ENCODE measurements around the gene MYO10.
"Not testable (repeated sequence)": the region's sequence is repeated elsewhere in the genome, so short reads cannot be mapped to it uniquely, and the experiment has no call there.

Gene MYO10

DNA sequence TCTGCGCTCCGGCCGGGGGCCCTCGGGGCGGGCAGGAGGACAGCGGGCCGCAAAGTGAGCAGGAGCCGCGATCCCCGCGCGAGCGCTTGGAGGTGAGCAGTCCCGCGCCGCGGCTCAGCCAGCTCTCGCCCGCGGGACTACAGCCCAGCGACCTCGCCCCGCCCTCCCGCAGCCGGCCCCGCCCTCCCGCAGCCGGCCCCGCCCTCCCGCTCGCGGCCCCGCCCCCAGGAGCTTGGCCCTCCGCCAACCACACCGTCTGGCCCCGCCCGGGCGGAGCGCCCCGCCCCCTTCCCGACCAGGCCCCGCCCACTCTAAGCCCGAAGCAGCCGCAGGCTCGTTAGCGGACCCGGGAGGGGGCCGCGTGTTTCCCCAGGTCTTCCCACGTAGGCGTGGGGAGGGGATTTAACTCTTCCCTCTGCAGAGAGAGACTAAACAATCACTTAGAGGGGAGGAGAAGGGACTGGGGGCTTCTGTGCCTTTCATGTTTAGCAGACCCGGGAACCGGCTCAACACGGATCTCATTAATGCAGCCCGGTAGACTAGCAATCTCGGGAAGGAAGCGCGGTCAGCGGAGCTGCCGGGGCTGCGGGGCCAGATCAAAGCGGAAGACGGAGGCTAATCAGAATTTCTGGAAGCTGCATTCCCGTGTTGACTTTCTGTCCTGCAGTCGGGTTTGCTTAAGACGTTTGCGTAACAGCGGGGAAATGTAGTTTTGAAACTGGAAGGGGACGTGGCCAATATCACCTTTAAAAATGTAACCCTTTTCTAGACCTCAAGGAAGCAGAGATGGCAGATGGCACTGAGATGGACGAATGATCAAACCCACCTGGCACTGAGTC lies at the start of gene MYO10:
MYO10 (minus strand) TSS at position 139 of the 839 bp plus-strand sequence. CDS start 480 bp downstream, outside the sequence.
- TF ChIP-seq, protein P1, sequence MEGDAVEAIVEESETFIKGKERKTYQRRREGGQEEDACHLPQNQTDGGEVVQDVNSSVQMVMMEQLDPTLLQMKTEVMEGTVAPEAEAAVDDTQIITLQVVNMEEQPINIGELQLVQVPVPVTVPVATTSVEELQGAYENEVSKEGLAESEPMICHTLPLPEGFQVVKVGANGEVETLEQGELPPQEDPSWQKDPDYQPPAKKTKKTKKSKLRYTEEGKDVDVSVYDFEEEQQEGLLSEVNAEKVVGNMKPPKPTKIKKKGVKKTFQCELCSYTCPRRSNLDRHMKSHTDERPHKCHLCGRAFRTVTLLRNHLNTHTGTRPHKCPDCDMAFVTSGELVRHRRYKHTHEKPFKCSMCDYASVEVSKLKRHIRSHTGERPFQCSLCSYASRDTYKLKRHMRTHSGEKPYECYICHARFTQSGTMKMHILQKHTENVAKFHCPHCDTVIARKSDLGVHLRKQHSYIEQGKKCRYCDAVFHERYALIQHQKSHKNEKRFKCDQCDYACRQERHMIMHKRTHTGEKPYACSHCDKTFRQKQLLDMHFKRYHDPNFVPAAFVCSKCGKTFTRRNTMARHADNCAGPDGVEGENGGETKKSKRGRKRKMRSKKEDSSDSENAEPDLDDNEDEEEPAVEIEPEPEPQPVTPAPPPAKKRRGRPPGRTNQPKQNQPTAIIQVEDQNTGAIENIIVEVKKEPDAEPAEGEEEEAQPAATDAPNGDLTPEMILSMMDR (IDR thresholded peaks at IDR 0.05; ENCODE audit: insufficient read depth, missing control alignments) = no peak
- no peak for FAIRE-seq
- peak; percentile 62 for DNase-seq (ENCODE audit: insufficient read length, low spot score)

GRCh38 chr5:16985304-16985703 lies 49.2 kb upstream of the MYO10 start:
- not testable (repeated sequence) for FAIRE-seq; DNase-seq (ENCODE audit: insufficient read length, low spot score)

- DNase-seq (ENCODE audit: insufficient read length, low spot score) (no peak), FAIRE-seq (no peak)
- TF ChIP-seq, protein P1 (IDR thresholded peaks at IDR 0.05; ENCODE audit: insufficient read depth, missing control alignments) = no peak
These were observed 47.9 kb upstream of the MYO10 start for GRCh38 chr5:16983972-16984371.

DNA sequence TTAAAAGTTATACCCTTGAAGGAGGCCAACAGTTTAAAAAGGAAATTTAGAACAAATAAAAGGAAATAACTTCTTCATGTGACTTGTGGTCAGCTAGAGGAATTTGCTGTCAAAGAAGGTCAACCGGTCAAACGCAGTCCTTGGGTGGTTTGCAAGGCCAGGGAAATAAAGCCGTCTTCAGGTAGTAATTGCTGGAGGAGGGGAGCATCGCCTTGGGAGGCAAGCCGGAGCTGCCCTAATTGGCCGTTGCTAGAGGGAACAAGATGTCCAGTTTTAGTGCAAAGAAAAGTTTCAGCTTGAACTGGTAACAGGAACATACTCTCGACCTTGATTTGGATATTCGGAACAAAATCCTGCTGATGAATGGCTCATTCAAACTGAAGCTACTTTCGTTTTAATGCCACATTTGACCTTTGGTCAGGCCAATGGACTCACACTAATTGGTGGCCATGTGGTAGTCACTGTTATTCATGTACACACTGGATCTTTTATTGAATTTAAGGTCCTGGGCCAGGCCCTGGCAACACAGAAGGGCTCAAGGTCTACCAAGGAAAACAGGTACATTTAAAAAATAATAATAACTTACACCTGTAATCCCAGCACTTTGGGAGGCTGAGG lies 47.0 kb upstream of the MYO10 start:
- no peak for FAIRE-seq
- TF ChIP-seq, protein P1 (IDR thresholded peaks at IDR 0.05; ENCODE audit: insufficient read depth, missing control alignments) = no peak
- no peak for DNase-seq (ENCODE audit: insufficient read length, low spot score)

GRCh38 chr5:16981700-16982099 lies 45.6 kb upstream of the MYO10 start:
- FAIRE-seq (no peak), DNase-seq (ENCODE audit: insufficient read length, low spot score) (no peak)
- TF ChIP-seq, protein P1 (IDR thresholded peaks at IDR 0.05; ENCODE audit: insufficient read depth, missing control alignments) = no peak

DNA sequence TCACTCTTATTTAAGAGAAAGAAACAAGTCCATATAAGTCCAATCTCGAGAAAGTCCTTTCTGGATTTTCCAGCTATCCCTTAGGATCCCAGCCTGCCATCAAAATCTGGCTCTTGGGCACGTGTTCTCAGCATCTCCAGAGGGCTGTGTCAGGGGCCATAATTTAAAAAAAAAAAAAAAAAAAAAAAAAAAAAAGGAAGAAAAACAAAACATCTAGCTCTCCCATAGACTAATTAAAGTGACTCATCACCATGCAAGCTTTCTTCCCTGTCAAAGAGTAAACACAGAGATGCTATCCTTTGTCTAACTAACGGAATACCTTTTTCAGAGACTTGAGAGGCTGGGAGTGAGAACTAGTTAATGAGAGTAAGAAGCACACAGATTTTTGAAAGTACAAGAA lies 44.9 kb upstream of the MYO10 start:
- TF ChIP-seq, protein P1 (IDR thresholded peaks at IDR 0.05; ENCODE audit: insufficient read depth, missing control alignments) = no peak
- FAIRE-seq = no peak
- no peak for DNase-seq (ENCODE audit: insufficient read length, low spot score)

DNA sequence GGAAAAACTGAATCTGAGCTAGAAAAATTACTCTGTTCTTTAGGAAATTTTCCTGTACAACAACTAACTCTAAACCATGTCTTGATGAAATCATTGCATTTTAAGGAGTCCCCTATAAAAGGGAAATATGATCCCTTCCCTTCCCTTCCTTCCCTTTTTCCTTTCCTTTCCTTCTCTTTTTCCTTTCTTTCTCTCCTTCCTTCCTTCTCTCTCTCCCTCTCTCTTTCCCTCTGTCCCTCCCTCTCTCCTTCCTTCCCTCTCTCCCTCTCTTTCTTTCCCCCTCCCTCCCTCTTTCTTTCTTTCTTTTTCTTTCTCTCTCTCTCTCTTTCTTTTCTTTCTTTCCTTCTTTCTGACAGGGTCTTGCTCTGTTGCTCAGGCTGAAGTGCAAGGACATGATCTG lies 42.2 kb upstream of the MYO10 start:
- FAIRE-seq = no peak
- DNase-seq (ENCODE audit: insufficient read length, low spot score) = no peak
- TF ChIP-seq, protein P1 (IDR thresholded peaks at IDR 0.05; ENCODE audit: insufficient read depth, missing control alignments) = no peak

All from D721Med (cell line).